Right lobe of liver (tissue), 4 donors: ENCODE data around the gene HCN1.

Experiments
- POLR2A ChIP-seq: fragments of 450-650 bp; IDR thresholded peaks from one replicate; pipeline ENCODE4 v1.6.1; 2017; ENCODE audit warnings: antibody characterized with exemption, mild to moderate bottlenecking
- TF ChIP-seq, protein P1 (sequence below), 4 donors: fragments of 200-600 bp in 3 of 4; fragments of 450-650 bp in 1 of 4; IDR thresholded peaks; one replicate each; pipeline versions ENCODE4 v1.5.1 to v1.8.0; 2016 to 2022; ENCODE audit warnings: antibody characterized with exemption in 4 of 4, mild to moderate bottlenecking in 2 of 4
- donor health status: DM: no; HTN: no; CAD: no.
- donor health status: DM: no; HTN: no; CAD: no.
- donor health status: DM: no; HTN: yes; CAD: no.

DNA sequence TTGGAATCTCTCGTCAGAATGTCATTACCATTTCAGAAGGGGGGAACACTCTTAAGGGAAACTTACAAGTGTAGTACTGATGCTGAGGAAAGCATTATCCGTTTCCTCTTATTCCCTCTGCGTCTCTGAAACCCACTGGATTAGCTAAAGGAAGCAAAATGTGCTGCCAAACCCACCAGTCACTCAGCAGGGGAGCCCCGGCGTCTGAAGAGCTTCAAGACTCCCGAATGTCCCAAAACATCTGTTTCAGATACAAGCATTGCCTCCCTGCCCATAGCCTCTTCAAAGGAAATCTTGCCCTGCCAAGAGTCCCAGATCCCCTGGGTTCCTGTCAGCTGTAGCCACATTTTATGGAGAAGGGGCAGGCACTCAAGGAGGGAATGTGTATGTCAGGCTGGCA is 1.0 kb upstream of the HCN1 start:
- TF ChIP-seq, protein P1, sequence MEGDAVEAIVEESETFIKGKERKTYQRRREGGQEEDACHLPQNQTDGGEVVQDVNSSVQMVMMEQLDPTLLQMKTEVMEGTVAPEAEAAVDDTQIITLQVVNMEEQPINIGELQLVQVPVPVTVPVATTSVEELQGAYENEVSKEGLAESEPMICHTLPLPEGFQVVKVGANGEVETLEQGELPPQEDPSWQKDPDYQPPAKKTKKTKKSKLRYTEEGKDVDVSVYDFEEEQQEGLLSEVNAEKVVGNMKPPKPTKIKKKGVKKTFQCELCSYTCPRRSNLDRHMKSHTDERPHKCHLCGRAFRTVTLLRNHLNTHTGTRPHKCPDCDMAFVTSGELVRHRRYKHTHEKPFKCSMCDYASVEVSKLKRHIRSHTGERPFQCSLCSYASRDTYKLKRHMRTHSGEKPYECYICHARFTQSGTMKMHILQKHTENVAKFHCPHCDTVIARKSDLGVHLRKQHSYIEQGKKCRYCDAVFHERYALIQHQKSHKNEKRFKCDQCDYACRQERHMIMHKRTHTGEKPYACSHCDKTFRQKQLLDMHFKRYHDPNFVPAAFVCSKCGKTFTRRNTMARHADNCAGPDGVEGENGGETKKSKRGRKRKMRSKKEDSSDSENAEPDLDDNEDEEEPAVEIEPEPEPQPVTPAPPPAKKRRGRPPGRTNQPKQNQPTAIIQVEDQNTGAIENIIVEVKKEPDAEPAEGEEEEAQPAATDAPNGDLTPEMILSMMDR (IDR thresholded peaks at IDR 0.05) = no peak
- TF ChIP-seq POLR2A = no peak
